Activated T-helper 17 cell treated with anti-CD3 and anti-CD28 coated beads, Interleukin-2, amount 50 U/mL, for 72 hours (primary cell): ENCODE data around the gene UACA. TPM values are rescaled to one million over a fixed set of nuclear protein-coding genes. Genes with fewer than 3 reads are reported as not detected.
A peak's percentile ranks its signal among the peaks of the same experiment; 100 is the strongest.
"Not testable (repeated sequence)": the region's sequence is repeated elsewhere in the genome, so short reads cannot be mapped to it uniquely, and the experiment has no call there.

Source experiments
- ATAC-seq: fragments of 150-1000 bp; cut with Tn5 transposase; replicated peaks from 2 replicates; pipeline ENCODE4 v1.10.0; 2021; ENCODE audit warnings: mild to moderate bottlenecking, moderate library complexity
- H3K27ac Mint-ChIP-seq: one replicate; pipeline ENCODE4 v1.8.0; 2022; ENCODE audit warnings: mixed read lengths
- H3K27me3 Mint-ChIP-seq: one replicate; pipeline ENCODE4 v1.8.0; 2022; ENCODE audit warnings: mixed read lengths
- H3K36me3 Mint-ChIP-seq: one replicate; pipeline ENCODE4 v1.8.0; 2022; ENCODE audit warnings: low read depth, mild to moderate bottlenecking, mixed read lengths
- H3K4me1 Mint-ChIP-seq: one replicate; pipeline ENCODE4 v1.8.0; 2022; ENCODE audit warnings: mixed read lengths
- H3K4me3 Mint-ChIP-seq: one replicate; pipeline ENCODE4 v1.8.0; 2022; ENCODE audit warnings: mild to moderate bottlenecking, mixed read lengths
- H3K9me3 Mint-ChIP-seq: one replicate; pipeline ENCODE4 v1.8.0; 2022; ENCODE audit warnings: mixed read lengths
- total RNA-seq, 2 donors: library from RNA; stranded (reverse); gene quantifications; one replicate each; pipeline ENCODE4 v1.2.3, GENCODE V29; 2022

UACA gene
- 1 to 10 TPM; 2.0 to 3.4 TPM for total RNA-seq

- H3K4me1 Mint-ChIP-seq = peaks cover 13% of the 10 kb centered on the region
- ATAC-seq = peak; percentile 99
- peaks cover 27% of the 10 kb centered on the region for H3K27me3 Mint-ChIP-seq
- H3K9me3 Mint-ChIP-seq = peaks cover 3% of the 10 kb centered on the region
- H3K4me3 Mint-ChIP-seq = peak within 1 kb of the TSS; percentile 95
- H3K27ac Mint-ChIP-seq = peak within 1 kb of the TSS; percentile 81
- no peaks in the 10 kb centered on the region for H3K36me3 Mint-ChIP-seq
Observed at GRCh38 chr15:70763120-70763949, at the start of gene UACA. TSS of gene UACA (minus strand) at chr15:70763558. CDS start at chr15:70763407, 151 bp downstream.

GRCh38 chr15:70812827-70813364 is 49.5 kb upstream of the UACA start:
- H3K27ac Mint-ChIP-seq = no peak overlapping the region
- no peaks in the 10 kb centered on the region for H3K9me3 Mint-ChIP-seq
- no peak for ATAC-seq
- no peaks in the 10 kb centered on the region for H3K4me1 Mint-ChIP-seq
- no peaks in the 10 kb centered on the region for H3K36me3 Mint-ChIP-seq
- no peak overlapping the region for H3K4me3 Mint-ChIP-seq
- peaks cover 10% of the 10 kb centered on the region for H3K27me3 Mint-ChIP-seq

- H3K27me3 Mint-ChIP-seq = peaks cover 10% of the 10 kb centered on the region
- no peaks in the 10 kb centered on the region for H3K4me1 Mint-ChIP-seq
- H3K9me3 Mint-ChIP-seq = no peaks in the 10 kb centered on the region
- H3K36me3 Mint-ChIP-seq = no peaks in the 10 kb centered on the region
- no peak for ATAC-seq
- H3K27ac Mint-ChIP-seq = no peak overlapping the region
- no peak overlapping the region for H3K4me3 Mint-ChIP-seq
Observed at GRCh38 chr15:70810916-70811578, 47.7 kb upstream of the UACA start.

GRCh38 chr15:70806992-70807712 is 43.8 kb upstream of the UACA start:
- Mint-ChIP-seq H3K27ac (no peak overlapping the region), H3K36me3 (no peaks in the 10 kb centered on the region), H3K9me3 (no peaks in the 10 kb centered on the region), H3K4me1 (no peaks in the 10 kb centered on the region), H3K27me3 (peaks cover 10% of the 10 kb centered on the region), H3K4me3 (no peak overlapping the region)
- no peak for ATAC-seq

- H3K9me3 Mint-ChIP-seq, H3K36me3 Mint-ChIP-seq, H3K4me1 Mint-ChIP-seq, H3K27me3 Mint-ChIP-seq, H3K27ac Mint-ChIP-seq, H3K4me3 Mint-ChIP-seq, ATAC-seq: not testable (repeated sequence)
Observed at GRCh38 chr15:70804388-70804787, 41.0 kb upstream of the UACA start.

GRCh38 chr15:70802629-70803028 is 39.3 kb upstream of the UACA start:
- no peaks in the 10 kb centered on the region for H3K36me3 Mint-ChIP-seq
- no peak overlapping the region for H3K4me3 Mint-ChIP-seq
- no peak for ATAC-seq
- no peaks in the 10 kb centered on the region for H3K27me3 Mint-ChIP-seq
- no peaks in the 10 kb centered on the region for H3K4me1 Mint-ChIP-seq
- no peak overlapping the region for H3K27ac Mint-ChIP-seq
- no peaks in the 10 kb centered on the region for H3K9me3 Mint-ChIP-seq

GRCh38 chr15:70801109-70801508 is 37.8 kb upstream of the UACA start:
- no peak overlapping the region for H3K27ac Mint-ChIP-seq
- H3K9me3 Mint-ChIP-seq = no peaks in the 10 kb centered on the region
- H3K4me3 Mint-ChIP-seq = no peak overlapping the region
- no peaks in the 10 kb centered on the region for H3K27me3 Mint-ChIP-seq
- no peaks in the 10 kb centered on the region for H3K4me1 Mint-ChIP-seq
- no peak for ATAC-seq
- no peaks in the 10 kb centered on the region for H3K36me3 Mint-ChIP-seq

GRCh38 chr15:70799667-70800450 is 36.5 kb upstream of the UACA start:
- H3K9me3 Mint-ChIP-seq = no peaks in the 10 kb centered on the region
- no peak overlapping the region for H3K4me3 Mint-ChIP-seq
- H3K4me1 Mint-ChIP-seq = no peaks in the 10 kb centered on the region
- ATAC-seq = no peak
- no peaks in the 10 kb centered on the region for H3K27me3 Mint-ChIP-seq
- H3K27ac Mint-ChIP-seq = no peak overlapping the region
- no peaks in the 10 kb centered on the region for H3K36me3 Mint-ChIP-seq

GRCh38 chr15:70797464-70797863 is 34.1 kb upstream of the UACA start:
- Mint-ChIP-seq H3K4me3 (no peak overlapping the region), H3K4me1 (no peaks in the 10 kb centered on the region), H3K27ac (no peak overlapping the region), H3K27me3 (peaks cover 3% of the 10 kb centered on the region), H3K36me3 (no peaks in the 10 kb centered on the region), H3K9me3 (no peaks in the 10 kb centered on the region)
- ATAC-seq = no peak

- Mint-ChIP-seq H3K4me1 (no peaks in the 10 kb centered on the region), H3K27ac (no peak overlapping the region), H3K9me3 (no peaks in the 10 kb centered on the region), H3K36me3 (no peaks in the 10 kb centered on the region), H3K27me3 (peaks cover 3% of the 10 kb centered on the region), H3K4me3 (no peak overlapping the region)
- ATAC-seq = no peak
Observed at GRCh38 chr15:70796516-70797310, 33.4 kb upstream of the UACA start.

GRCh38 chr15:70795311-70795665 is 31.9 kb upstream of the UACA start:
- H3K27me3 Mint-ChIP-seq = peaks cover 3% of the 10 kb centered on the region

GRCh38 chr15:70794596-70795310 is 31.4 kb upstream of the UACA start:
- Mint-ChIP-seq H3K4me3 (no peak overlapping the region), H3K4me1 (no peaks in the 10 kb centered on the region), H3K36me3 (no peaks in the 10 kb centered on the region), H3K27me3 (peaks cover 3% of the 10 kb centered on the region), H3K27ac (no peak overlapping the region), H3K9me3 (no peaks in the 10 kb centered on the region)
- no peak for ATAC-seq

More at GRCh38 chr15:70795311-70795665, 31.9 kb upstream of the UACA start:
- H3K27ac Mint-ChIP-seq = no peak overlapping the region
- no peak for ATAC-seq
- no peaks in the 10 kb centered on the region for H3K36me3 Mint-ChIP-seq
- no peaks in the 10 kb centered on the region for H3K9me3 Mint-ChIP-seq
- H3K4me1 Mint-ChIP-seq = no peaks in the 10 kb centered on the region
- H3K4me3 Mint-ChIP-seq = no peak overlapping the region

GRCh38 chr15:70793694-70794093 is 30.3 kb upstream of the UACA start:
- H3K36me3 Mint-ChIP-seq = no peaks in the 10 kb centered on the region
- H3K9me3 Mint-ChIP-seq = no peaks in the 10 kb centered on the region
- H3K4me1 Mint-ChIP-seq = no peaks in the 10 kb centered on the region
- peaks cover 3% of the 10 kb centered on the region for H3K27me3 Mint-ChIP-seq
- H3K27ac Mint-ChIP-seq = no peak overlapping the region
- no peak overlapping the region for H3K4me3 Mint-ChIP-seq
- ATAC-seq = no peak
